LNCAP (cell line): Measurements from ENCODE around the gene LMNA.

ENCODE experiments used
- TF ChIP-seq, protein P1 (sequence below): fragments of 450-650 bp; IDR thresholded peaks from 2 replicates; pipeline ENCODE4 v1.5.1; 2017; ENCODE audit warnings: mild to moderate bottlenecking

The LMNA gene

DNA sequence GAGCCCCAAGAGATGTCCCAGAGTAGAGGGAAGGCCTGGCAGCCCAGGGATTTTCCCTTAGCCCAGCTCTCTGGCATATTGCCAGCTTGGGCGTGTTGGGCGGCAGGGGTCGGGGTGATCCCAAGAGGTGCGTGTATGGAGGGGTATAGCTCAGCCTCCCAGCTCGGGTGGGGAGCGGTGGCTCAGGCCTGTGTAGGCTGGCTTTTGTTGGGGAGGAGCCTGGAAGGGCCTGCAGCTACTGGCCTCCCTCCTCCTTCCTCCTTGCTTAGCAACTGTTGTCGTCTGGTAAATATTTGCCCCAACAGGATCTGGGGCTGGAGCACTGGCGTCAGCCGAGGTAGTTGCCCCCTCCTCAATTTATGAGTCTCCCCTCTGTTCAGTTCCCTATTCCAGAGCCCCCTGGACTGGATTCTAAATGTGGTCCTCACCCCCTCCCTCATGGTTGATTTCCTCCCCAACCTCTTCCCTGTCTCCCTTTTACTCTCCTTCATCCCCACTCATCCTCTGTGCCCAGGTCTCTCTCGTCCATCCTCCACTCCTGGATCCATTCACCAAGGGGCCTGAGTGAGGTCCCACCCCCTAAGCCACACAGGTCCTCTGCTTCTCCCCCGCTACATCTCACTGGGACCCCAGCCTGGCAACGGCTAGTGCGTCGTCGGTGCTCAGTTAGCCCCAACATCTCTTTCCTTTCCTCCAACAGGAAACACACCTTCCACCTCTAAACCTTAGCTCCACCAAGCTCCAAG is 10.3 kb upstream of the LMNA start:
- TF ChIP-seq, protein P1, sequence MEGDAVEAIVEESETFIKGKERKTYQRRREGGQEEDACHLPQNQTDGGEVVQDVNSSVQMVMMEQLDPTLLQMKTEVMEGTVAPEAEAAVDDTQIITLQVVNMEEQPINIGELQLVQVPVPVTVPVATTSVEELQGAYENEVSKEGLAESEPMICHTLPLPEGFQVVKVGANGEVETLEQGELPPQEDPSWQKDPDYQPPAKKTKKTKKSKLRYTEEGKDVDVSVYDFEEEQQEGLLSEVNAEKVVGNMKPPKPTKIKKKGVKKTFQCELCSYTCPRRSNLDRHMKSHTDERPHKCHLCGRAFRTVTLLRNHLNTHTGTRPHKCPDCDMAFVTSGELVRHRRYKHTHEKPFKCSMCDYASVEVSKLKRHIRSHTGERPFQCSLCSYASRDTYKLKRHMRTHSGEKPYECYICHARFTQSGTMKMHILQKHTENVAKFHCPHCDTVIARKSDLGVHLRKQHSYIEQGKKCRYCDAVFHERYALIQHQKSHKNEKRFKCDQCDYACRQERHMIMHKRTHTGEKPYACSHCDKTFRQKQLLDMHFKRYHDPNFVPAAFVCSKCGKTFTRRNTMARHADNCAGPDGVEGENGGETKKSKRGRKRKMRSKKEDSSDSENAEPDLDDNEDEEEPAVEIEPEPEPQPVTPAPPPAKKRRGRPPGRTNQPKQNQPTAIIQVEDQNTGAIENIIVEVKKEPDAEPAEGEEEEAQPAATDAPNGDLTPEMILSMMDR = no peak

DNA sequence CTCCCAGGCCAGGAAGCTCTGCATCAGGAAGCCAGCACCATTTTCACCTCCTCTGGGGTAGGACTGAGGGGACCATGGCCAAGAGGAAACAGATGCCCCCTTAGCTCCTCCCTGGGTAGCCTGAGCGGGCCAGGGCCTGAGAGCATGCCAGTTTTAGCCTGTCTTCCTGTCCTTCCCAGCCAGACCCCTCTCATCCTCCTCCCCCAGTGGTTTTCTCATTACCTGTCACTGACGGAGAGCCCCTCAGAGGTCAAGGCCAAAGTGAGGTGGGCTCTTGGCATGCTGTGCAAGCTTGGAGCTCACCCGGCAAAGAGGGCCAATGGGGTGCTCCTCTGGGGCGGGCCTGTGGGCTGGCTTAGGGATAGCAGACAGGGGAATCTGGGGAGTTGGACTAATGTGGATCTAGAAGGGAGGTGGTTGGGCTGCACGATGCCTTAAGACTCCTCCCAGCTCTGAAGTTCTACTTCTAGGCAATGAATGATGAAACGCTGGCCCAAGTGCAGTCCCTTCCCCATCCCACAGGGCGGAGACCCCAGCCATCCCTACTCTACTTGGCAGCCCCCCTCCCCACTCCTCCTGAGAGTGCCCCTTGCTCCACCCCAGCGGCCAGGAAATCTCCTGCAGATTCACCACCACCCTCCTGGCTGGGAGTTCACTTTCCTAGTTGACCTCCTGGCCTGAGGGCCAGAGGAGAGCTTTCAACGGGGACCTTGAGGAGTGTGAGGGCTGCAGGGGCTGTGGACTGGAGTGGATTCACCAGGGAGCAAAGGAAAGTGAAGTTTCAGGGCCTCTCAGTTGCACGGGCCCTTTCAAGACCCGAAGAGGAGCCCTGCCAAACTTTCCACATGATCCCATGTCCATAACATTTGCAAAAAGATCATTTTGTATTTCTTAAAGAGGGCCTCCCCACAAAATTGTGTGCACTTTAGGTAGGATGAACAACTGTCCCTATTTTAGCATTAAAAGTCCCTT is 9.4 kb upstream of the LMNA start:
- TF ChIP-seq, protein P1 = no peak

DNA sequence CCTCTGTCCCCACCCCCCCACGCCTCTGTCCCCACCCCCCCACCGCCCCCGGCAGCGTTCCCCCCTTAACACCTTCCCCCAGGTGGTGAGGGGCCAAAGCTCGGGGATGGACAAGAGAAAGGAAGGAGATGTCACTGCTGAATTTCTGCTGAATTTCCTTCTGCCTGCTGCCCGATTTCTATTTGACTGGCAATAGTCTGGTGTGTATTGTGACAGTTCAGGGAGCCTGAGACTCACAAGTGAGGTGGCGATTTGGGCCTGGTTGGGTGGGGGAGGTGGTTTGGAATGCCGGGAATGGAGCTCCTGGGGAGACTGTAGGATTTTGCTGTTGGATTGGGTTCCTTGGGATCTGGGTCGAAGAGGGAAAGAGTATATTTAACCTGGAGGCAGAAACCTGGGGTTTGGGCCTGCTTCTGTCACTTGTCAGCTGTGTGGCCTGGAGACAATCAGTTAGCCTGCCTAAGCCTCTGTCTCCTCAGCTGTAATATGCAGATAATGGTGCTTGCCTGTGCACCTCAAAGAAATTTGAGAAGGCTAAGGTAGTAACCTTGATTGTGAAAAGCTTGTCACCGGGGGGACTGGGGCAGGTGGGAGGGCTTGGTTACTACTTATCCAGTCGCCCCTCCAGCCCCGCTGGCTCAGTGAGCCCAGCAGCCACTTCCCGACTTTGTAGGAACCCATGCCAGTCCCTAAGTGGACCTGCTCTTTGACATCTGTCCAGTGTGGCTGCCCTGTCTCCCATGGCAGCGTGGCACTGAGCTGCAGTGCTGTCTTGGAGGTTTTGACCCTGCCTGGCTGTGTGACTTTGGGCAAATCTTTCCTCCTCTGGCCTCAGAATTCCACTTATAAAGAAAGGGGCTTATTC is 7.7 kb upstream of the LMNA start:
- TF ChIP-seq, protein P1 = no peak

DNA sequence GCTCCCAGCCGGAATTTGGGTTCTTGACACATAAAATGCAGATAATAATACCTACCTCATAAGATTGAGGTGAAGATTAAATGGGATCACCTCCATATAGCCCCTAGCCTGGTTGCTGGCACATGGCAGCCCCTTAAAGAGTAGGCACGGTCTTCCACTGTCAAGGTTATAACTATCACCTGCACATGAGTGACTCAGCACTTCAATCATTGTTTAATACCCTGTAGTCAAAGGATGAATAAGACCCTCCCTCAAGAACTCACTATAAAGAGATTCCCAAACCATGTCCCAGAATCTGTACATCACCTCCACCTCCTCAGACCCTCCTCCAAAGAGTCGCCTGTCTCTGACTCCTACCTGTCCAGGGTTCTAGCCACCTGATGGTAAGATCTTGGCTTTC is 6.5 kb upstream of the LMNA start:
- TF ChIP-seq, protein P1 = no peak

DNA sequence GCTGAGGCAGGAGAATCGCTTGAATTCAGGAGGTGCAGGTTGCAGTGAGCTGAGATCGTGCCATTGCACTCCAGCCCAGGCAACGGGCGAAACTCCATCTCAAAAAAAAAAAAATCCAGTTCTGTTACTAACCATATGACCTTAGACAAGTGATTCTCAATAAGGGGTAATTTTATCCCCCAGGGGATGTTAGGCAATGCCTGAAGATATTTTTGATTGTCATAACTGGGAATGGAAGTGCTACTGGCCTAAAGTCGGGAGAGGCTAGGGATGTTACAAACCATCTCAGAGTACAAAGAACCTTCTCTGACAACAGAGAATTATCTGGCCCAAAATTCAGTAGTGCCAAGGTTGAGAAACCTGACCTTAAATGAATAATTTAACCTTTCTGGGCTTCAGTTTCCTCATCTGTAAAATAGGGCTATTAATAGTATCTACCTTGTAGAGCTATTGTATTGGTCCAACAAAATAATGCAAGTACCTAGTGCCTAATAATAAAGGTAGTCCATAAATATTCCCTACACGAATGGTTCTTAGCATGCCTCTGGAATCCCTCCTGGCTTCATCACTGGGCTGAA is 5.8 kb upstream of the LMNA start:
- TF ChIP-seq, protein P1 = no peak

DNA sequence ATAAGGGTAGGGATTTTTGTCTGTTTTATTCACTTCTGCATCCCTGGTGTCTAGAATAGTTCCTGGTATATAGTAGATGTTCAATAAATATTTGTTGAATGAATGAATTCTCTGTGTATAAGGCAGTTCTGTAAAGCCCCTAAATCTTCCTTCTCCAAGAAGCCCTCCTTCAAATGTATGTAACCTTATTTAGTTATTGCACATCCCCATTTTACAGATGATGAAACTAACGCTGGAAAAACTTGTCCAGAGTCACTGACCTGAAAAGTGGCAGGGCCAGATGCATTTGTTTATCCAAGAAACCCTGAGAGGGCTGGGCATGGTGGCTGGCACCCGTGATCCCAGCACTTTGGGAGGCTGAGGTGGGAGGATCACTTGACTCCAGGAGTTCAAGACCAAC is 4.3 kb upstream of the LMNA start:
- TF ChIP-seq, protein P1 = no peak
